IMR-90 (cell line): Measurements from ENCODE around the gene ATP1B1.

Source experiments
- BHLHE40 ChIP-seq: fragments of 150-350 bp; IDR thresholded peaks from 2 replicates; pipeline ENCODE4 v1.6.1; 2016; ENCODE audit warnings: mild to moderate bottlenecking, low read depth, low read length
- CTCF ChIP-seq: conservative IDR thresholded peaks from 2 replicates; pipeline ENCODE4 v1.5.1; 2012; ENCODE audit warnings: mild to moderate bottlenecking, low read depth, low read length, improper control_type of control experiment
- ELK1 ChIP-seq: fragments of 150-350 bp; IDR thresholded peaks from 2 replicates; pipeline ENCODE4 v1.6.1; 2016; ENCODE audit warnings: low read depth, mild to moderate bottlenecking, low read length, moderate library complexity, borderline replicate concordance
- FOS ChIP-seq: fragments of 150-350 bp; IDR thresholded peaks from 2 replicates; pipeline ENCODE4 v1.6.1; 2016; ENCODE audit warnings: low read depth, low read length
- MAFK ChIP-seq: IDR thresholded peaks from 2 replicates; pipeline ENCODE4 v1.6.1; 2012; ENCODE audit warnings: low read depth, low read length, improper control_type of control experiment
- MXI1 ChIP-seq: IDR thresholded peaks from 2 replicates; pipeline ENCODE4 v1.6.1; 2012; ENCODE audit warnings: low read depth, mild to moderate bottlenecking, low read length, moderate library complexity, borderline replicate concordance
- POLR2A ChIP-seq: IDR thresholded peaks from 2 replicates; pipeline ENCODE4 v1.6.1; 2012; ENCODE audit warnings: mild to moderate bottlenecking, low read depth, low read length
- RAD21 ChIP-seq: IDR thresholded peaks from 2 replicates; pipeline ENCODE4 v1.6.1; 2012; ENCODE audit warnings: low read length, improper control_type of control experiment
- RFX5 ChIP-seq: IDR thresholded peaks from 2 replicates; pipeline ENCODE4 v1.8.0; 2012; ENCODE audit warnings: low read depth, mild to moderate bottlenecking, low read length, moderate library complexity
- SMC3 ChIP-seq: fragments of 150-350 bp; IDR thresholded peaks from 2 replicates; pipeline ENCODE4 v1.6.1; 2016; ENCODE audit warnings: low read depth, mild to moderate bottlenecking, antibody characterized with exemption, low read length, moderate library complexity
- USF2 ChIP-seq: fragments of 150-350 bp; IDR thresholded peaks from 2 replicates; pipeline ENCODE4 v1.6.1; 2017; ENCODE audit warnings: mild to moderate bottlenecking, antibody characterized with exemption, low read length, low read depth

- TF ChIP-seq RAD21 (no peak), CTCF (no peak), ELK1 (no peak), POLR2A (no peak), RFX5 (no peak), BHLHE40 (no peak), USF2 (peak; percentile 25; the same call in 1 of the 2 replicates), MAFK (no peak), FOS (no peak), MXI1 (no peak), SMC3 (no peak)
These were observed 926 bp upstream of the ATP1B1 start for GRCh38 chr1:169105434-169106094.
